Prostate gland (tissue), 2 donors: ENCODE data around the gene RELT. TPM values are rescaled to one million over a fixed set of nuclear protein-coding genes. Genes with fewer than 3 reads are reported as not detected.

Source experiments
- DNase-seq: peaks from one replicate; pipeline ENCODE4 v3.0.0-alpha.2; 2019; ENCODE audit warnings: low spot score
- H3K27ac ChIP-seq, 2 donors: fragments of 200-600 bp; sonication (generic); 2 replicates each; pipeline ENCODE4 v1.5.1; 2017 to 2019
- H3K27me3 ChIP-seq: fragments of 200-600 bp; sonication (generic); replicated peaks from 2 replicates; pipeline ENCODE4 v1.5.1; 2019; ENCODE audit not compliant: insufficient read depth
- H3K36me3 ChIP-seq, 2 donors: fragments of 200-600 bp; sonication (generic); 1 replicate in 1 of 2; 2 replicates in 1 of 2; pipeline versions ENCODE4 v1.5.1 to v1.8.1; 2017 to 2019
- H3K4me1 ChIP-seq: fragments of 200-600 bp; sonication (generic); replicated peaks from 2 replicates; pipeline ENCODE4 v1.5.1; 2019
- H3K4me3 ChIP-seq, 2 donors: fragments of 200-600 bp; sonication (generic); 2 replicates each; pipeline ENCODE4 v1.5.1; 2017 to 2019
- H3K9me3 ChIP-seq: fragments of 200-600 bp; sonication (generic); 2 replicates; pipeline ENCODE4 v1.5.1; 2017
- CTCF ChIP-seq, 4 experiments: fragments of 200-600 bp in 2 of 4; fragments of 450-650 bp in 2 of 4; sonication (generic) in 2 of 4; IDR thresholded peaks; 1 replicate in 3 of 4; 2 replicates in 1 of 4; pipeline ENCODE4 v1.5.1; 2016 to 2019; ENCODE audit warnings: antibody characterized with exemption in 4 of 4, mild to moderate bottlenecking in 2 of 4, moderate library complexity in 2 of 4
- POLR2A ChIP-seq: fragments of 450-650 bp; IDR thresholded peaks from one replicate; pipeline ENCODE4 v1.6.1; 2016; ENCODE audit warnings: antibody characterized with exemption, mild to moderate bottlenecking
- POLR2AphosphoS5 ChIP-seq: sonication (generic); formaldehyde crosslinking; IDR thresholded peaks from one replicate; pipeline ENCODE4 v1.6.1; 2017; ENCODE audit warnings: antibody characterized with exemption
- WGBS: methylation state at CpG from one replicate; pipeline ENCODE4 v1.1.5; 2018; 5-methylcytosine and 5-hydroxymethylcytosine counted together
- intact Hi-C: fragments of 100-400 bp; cut with DNase I; formaldehyde crosslinking; loops from one replicate; pipeline ENCODE4 v1.14.2; 2022
- total RNA-seq, 2 donors: library from RNA; depleted of rRNA; stranded (reverse); fragments of >200 nt; gene quantifications; one replicate each; pipeline ENCODE4 v1.1.0, GENCODE V29; 2016

Gene RELT
- total RNA-seq, 2 donors from 2014 or later, result 0.96 to 10.3 TPM

GRCh38 chr11:73397468-73398131, 21.4 kb downstream of the RELT start:
- Histone ChIP-seq H3K27me3 (no peaks in the 10 kb centered on the region), H3K4me1 (no peaks in the 10 kb centered on the region), H3K9me3 (no peaks in the 10 kb centered on the region), H3K4me3 (no peak overlapping the region), H3K36me3 (no peaks in the 10 kb centered on the region), H3K27ac (no peak overlapping the region)
- intact Hi-C loops, result no loop called here
- DNase-seq, result no peak
- TF ChIP-seq POLR2A, result no peak
- TF ChIP-seq POLR2AphosphoS5, result no peak
- no peak for TF ChIP-seq CTCF (IDR thresholded peaks at IDR 0.05)
- 82% methylated on average over 8 of the region's 8 CpGs for WGBS

- no peak for DNase-seq
- intact Hi-C loops, result no loop called here
Measured at GRCh38 chr11:73398132-73398526, 21.9 kb downstream of the RELT start.

GRCh38 chr11:73398721-73399120, 22.5 kb downstream of the RELT start:
- WGBS, result 92% methylated on average over 2 of the region's 2 CpGs
- DNase-seq, result no peak
- intact Hi-C loops, result no loop called here

More at GRCh38 chr11:73398132-73398526, 21.9 kb downstream of the RELT start:
- Histone ChIP-seq H3K27me3 (no peaks in the 10 kb centered on the region), H3K36me3 (no peaks in the 10 kb centered on the region), H3K9me3 (no peaks in the 10 kb centered on the region), H3K27ac (no peak overlapping the region), H3K4me1 (no peaks in the 10 kb centered on the region), H3K4me3 (no peak overlapping the region)
- no peak for TF ChIP-seq CTCF (IDR thresholded peaks at IDR 0.05)
- no peak for TF ChIP-seq POLR2AphosphoS5
- TF ChIP-seq POLR2A, result no peak
- WGBS, result 76% methylated on average over 5 of the region's 5 CpGs

GRCh38 chr11:73399159-73399590, 23.0 kb downstream of the RELT start:
- Histone ChIP-seq H3K4me3 (no peak overlapping the region), H3K4me1 (no peaks in the 10 kb centered on the region), H3K27me3 (no peaks in the 10 kb centered on the region), H3K9me3 (no peaks in the 10 kb centered on the region), H3K36me3 (no peaks in the 10 kb centered on the region), H3K27ac (no peak overlapping the region)
- TF ChIP-seq CTCF (IDR thresholded peaks at IDR 0.05), result no peak
- TF ChIP-seq POLR2A, result no peak
- TF ChIP-seq POLR2AphosphoS5, result no peak
- WGBS, result 82% methylated on average over 6 of the region's 6 CpGs
- intact Hi-C loops, result no loop called here
- DNase-seq, result no peak

More at GRCh38 chr11:73398721-73399120, 22.5 kb downstream of the RELT start:
- TF ChIP-seq POLR2A, result no peak
- no peak for TF ChIP-seq POLR2AphosphoS5
- no peak for TF ChIP-seq CTCF (IDR thresholded peaks at IDR 0.05)
- no peaks in the 10 kb centered on the region for H3K27me3 ChIP-seq
- no peaks in the 10 kb centered on the region for H3K36me3 ChIP-seq
- no peaks in the 10 kb centered on the region for H3K9me3 ChIP-seq
- no peak overlapping the region for H3K27ac ChIP-seq
- H3K4me1 ChIP-seq, result no peaks in the 10 kb centered on the region
- H3K4me3 ChIP-seq, result no peak overlapping the region

GRCh38 chr11:73399636-73400035, 23.4 kb downstream of the RELT start:
- DNase-seq, result no peak
- Histone ChIP-seq H3K27ac (no peak overlapping the region), H3K4me3 (no peak overlapping the region), H3K36me3 (no peaks in the 10 kb centered on the region), H3K4me1 (no peaks in the 10 kb centered on the region), H3K9me3 (no peaks in the 10 kb centered on the region), H3K27me3 (no peaks in the 10 kb centered on the region)
- TF ChIP-seq POLR2AphosphoS5 (no peak), CTCF (IDR thresholded peaks at IDR 0.05) (no peak), POLR2A (no peak)
- 95% methylated on average over 4 of the region's 4 CpGs for WGBS
- intact Hi-C loops, result loop anchor here (5.0 to 10.0 kb wide), 2 partner anchors 198 to 225 kb away; partner anchors contain the start of gene FAM168A
